K562 (cell line): ENCODE results near the gene EFCAB5. TPM values are rescaled to one million over a fixed set of nuclear protein-coding genes. Genes with fewer than 3 reads are reported as not detected.
A peak's percentile ranks its signal among the peaks of the same experiment; 100 is the strongest.

Source experiments
- BRD4 ChIP-seq: fragments of 200-600 bp; sonication (generic); IDR thresholded peaks from 2 replicates; pipeline ENCODE4 v1.6.1; 2017; ENCODE audit warnings: inconsistent platforms
- CTCFL ChIP-seq: IDR thresholded peaks from 2 replicates; pipeline ENCODE4 v1.6.1; 2011; ENCODE audit warnings: borderline replicate concordance, low read depth, mild to moderate bottlenecking, moderate library complexity, low read length; ENCODE audit not compliant: insufficient read depth, poor library complexity, severe bottlenecking
- DEAF1 ChIP-seq: fragments of 450-650 bp; formaldehyde crosslinking; IDR thresholded peaks from 2 replicates; pipeline ENCODE4 v1.4.0; 2020; ENCODE audit warnings: mild to moderate bottlenecking, moderate library complexity
- E2F5 ChIP-seq: sonication (generic); formaldehyde crosslinking; IDR thresholded peaks from 2 replicates; pipeline ENCODE4 v1.8.0; 2022; ENCODE audit warnings: mild to moderate bottlenecking, missing genetic modification reagents
- MLLT1 ChIP-seq, 2 experiments: fragments of 450-650 bp; IDR thresholded peaks; 2 replicates each; pipeline ENCODE4 v1.6.1; 2016
- PATZ1 ChIP-seq: fragments of 250-450 bp; sonication (Bioruptor Pico); IDR thresholded peaks from 2 replicates; pipeline ENCODE4 v1.5.0; 2020; ENCODE audit warnings: mild to moderate bottlenecking, borderline replicate concordance
- PCBP2 ChIP-seq: fragments of 200-400 bp; formaldehyde crosslinking; IDR thresholded peaks from 2 replicates; pipeline ENCODE4 v1.6.1; 2018; ENCODE audit warnings: low read length, low read depth, mild to moderate bottlenecking, moderate library complexity; ENCODE audit not compliant: poor library complexity, severe bottlenecking
- PHTF2 ChIP-seq: fragments of 250-450 bp; sonication (Bioruptor Pico); IDR thresholded peaks from 2 replicates; pipeline ENCODE4 v1.5.0; 2021; ENCODE audit warnings: mild to moderate bottlenecking
- RBM22 ChIP-seq: fragments of 200-400 bp; formaldehyde crosslinking; IDR thresholded peaks from 2 replicates; pipeline ENCODE4 v1.6.1; 2018; ENCODE audit warnings: low read length, low read depth; ENCODE audit not compliant: poor library complexity, severe bottlenecking
- RNF2 ChIP-seq: sonication (generic); IDR thresholded peaks from 2 replicates; pipeline ENCODE4 v1.6.1; 2016
- ZBED1 ChIP-seq: IDR thresholded peaks from 2 replicates; pipeline ENCODE4 v1.6.1; 2014
- ZBTB2 ChIP-seq: fragments of 450-650 bp; IDR thresholded peaks from 2 replicates; pipeline ENCODE4 v1.6.1; 2016; ENCODE audit warnings: antibody characterized with exemption
- ZBTB49 ChIP-seq: sonication (generic); formaldehyde crosslinking; IDR thresholded peaks from 2 replicates; pipeline ENCODE4 v1.8.0; 2022; ENCODE audit warnings: missing genetic modification reagents, mild to moderate bottlenecking, borderline replicate concordance
- ZC3H8 ChIP-seq: fragments of 450-650 bp; IDR thresholded peaks from 2 replicates; pipeline ENCODE4 v1.6.1; 2017
- polyA plus RNA-seq, 8 experiments: library from polyadenylated mRNA; depleted of rRNA in 4 of 8; stranded (reverse) in 5 of 8; unstranded in 3 of 8; fragments of >200 nt; fragmentation: Nextera tagmentation in 2 of 8; fragmentation: Illumina TruSeq in 1 of 8; extraction: Ambion mirVana in 2 of 8; extraction: Trizol in 1 of 8; gene quantifications; 2 replicates each; pipeline versions ENCODE4 v1.2.1 to v1.2.3, GENCODE V29; 2011 to 2014; ENCODE audit warnings: inconsistent platforms in 1 of 8, missing spikeins in 1 of 8
- total RNA-seq, 7 experiments: library from RNA; depleted of rRNA in 6 of 7; stranded (reverse); fragments of >200 nt in 6 of 7; fragmentation: Illumina TruSeq in 2 of 7; extraction: Trizol in 2 of 7; gene quantifications; 2 replicates each; pipeline versions ENCODE4 v1.2.1 to v1.2.3, GENCODE V29; 2011 to 2021; ENCODE audit warnings: low replicate concordance in 1 of 7

Gene EFCAB5
- total and polyA plus RNA-seq, 9 of the 15 experiments (the other 6 are each of a cell fraction or from before 2014, with no cell fraction given), result 0.06 to 0.11 TPM; not detected in 7

- TF ChIP-seq ZBTB49 (CRISPR knock-in tag) (no peak), RBM22 (no peak), BRD4 (no peak), ZBTB2 (peak; percentile 83), PCBP2 (peak; percentile 79), CTCFL (no peak), ZBED1 (no peak), MLLT1 (IDR thresholded peaks at IDR 0.05) (peak in 1 of 2 experiments; percentile 60; a peak in 2 of 4 replicates), DEAF1 (CRISPR knock-in tag) (no peak), ZC3H8 (no peak), RNF2 (no peak), PHTF2 (CRISPR knock-in tag) (no peak), E2F5 (CRISPR knock-in tag) (no peak), PATZ1 (no peak)
These were observed 11.7 kb upstream of the EFCAB5 start, which contains the start of gene SSH2 (continued) for GRCh38 chr17:29929533-29930408.
